HG02840 (cell line): ENCODE measurements around the gene CLEC4E.
"Not testable (repeated sequence)": the region's sequence is repeated elsewhere in the genome, so short reads cannot be mapped to it uniquely, and the experiment has no call there.

Source experiments
- ATAC-seq: cut with Tn5 transposase; IDR thresholded peaks from one replicate; pipeline ENCODE4 v1.9.1; 2021; ENCODE audit warnings: mild to moderate bottlenecking, moderate library complexity, moderate number of reproducible peaks; ENCODE audit not compliant: unreplicated experiment, low FRiP score

The CLEC4E gene

DNA sequence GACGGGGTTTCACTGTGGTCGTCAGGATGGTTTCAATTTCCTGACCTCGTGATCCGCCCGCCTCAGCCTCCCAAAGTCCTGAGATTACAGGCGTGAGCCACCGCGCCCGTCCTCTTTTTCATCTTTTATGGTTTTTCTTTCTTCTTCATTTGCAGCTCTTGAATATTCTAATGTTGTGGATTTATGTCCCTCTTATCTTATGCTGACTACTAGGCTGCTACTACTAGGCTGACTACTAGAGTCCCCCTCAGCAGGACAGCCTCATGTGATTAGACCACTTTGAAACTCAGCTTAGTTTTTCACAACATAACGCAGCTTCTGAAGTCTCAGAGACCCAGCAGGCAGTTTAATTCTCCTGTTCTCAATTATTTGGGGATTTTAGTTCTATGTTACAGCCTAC, 857 bp upstream of the CLEC4E start:
- ATAC-seq: no peak

- not testable (repeated sequence) for ATAC-seq
Observed at GRCh38 chr12:8537820-8538219, 2.9 kb downstream of the CLEC4E start.

DNA sequence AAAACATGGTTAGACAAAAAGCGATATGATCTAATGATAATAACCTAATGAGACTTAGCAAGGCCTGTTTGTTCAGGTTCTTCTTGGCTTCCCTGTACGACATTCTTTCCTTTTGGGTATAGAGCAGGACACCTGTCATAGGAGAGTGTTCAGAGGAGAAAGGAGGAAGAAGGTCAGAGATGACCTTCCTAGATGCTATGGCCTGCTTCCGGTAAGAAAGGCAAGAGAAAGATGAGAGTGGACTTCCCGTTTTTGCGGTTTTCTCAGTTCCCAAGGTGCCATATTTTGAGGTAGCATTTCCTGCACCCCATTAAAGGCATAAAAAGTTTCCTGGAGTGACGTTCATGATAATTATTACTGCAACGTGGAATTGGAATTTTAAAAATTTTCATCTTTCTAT, 8.7 kb downstream of the CLEC4E start:
- ATAC-seq: no peak

DNA sequence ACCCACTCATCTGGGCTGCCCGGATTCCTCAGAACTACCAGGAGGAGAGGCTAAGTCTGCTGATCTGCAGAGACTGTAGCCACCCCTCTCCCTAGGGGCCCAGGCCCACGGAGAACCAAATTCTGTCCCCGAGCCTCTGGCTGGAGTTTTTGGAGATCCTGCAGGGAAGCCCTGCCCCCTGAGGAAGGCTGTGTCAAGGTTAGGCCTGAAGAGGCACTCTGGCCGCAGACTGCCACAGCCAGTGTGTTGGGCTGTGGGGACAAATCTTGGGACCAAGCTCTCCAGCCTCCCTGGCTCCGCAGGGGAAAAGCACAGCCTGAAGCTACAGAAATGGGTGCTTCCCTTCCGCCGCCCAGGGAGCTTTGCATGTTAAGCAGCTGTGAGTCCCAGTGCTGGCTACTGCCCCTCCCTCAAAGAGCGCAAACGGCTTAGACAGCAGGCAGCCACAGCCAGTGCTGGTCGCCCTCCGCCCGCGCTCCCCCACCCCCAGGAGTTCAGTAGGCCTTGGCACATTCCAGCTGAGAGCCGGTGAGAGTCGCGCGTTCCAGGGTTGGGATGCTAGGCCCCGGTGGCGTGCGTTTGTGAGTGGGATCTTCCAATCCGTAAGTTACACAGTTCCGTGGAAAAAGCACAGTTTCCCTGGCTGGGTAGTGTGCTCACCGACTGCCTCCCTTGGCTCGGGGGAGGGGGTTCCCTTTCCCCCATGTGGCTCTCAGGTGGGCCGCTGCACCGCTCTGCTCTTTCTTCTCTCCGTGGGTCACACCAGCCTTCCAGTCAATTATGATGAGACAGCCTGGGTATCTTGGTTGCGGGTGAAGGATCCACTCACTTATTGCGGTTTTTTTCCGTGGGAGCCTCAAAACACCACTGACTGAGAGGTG, 13.2 kb downstream of the CLEC4E start:
- no peak for ATAC-seq

DNA sequence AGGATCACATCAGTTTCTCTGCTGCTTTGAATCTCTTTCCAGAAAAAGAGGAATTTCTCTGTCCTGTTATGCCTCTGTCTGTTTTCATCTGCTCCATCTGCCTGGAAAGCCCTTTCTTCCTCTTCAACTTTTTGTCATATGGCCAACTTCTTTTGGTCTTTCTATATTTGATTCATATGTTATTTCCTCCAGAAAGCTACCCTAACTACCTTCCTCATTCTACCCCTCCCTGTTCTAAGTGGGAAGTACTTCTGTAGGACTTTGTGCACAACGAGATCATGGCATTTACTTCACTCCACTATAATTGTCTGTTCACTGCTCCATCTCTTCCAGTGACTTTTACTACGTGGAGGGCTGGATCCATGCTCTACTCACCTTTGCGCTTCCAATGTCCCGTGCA, 21.5 kb downstream of the CLEC4E start:
- no peak for ATAC-seq

GRCh38 chr12:8517971-8518370, 22.7 kb downstream of the CLEC4E start:
- ATAC-seq: no peak

- ATAC-seq: no peak
Observed at GRCh38 chr12:8513256-8513655, 27.4 kb downstream of the CLEC4E start, which contains the start of gene CLEC4D. Gene CLEC4D, plus strand, starts transcription at chr12:8513503. Its CDS starts 230 bp downstream, at chr12:8513733.

GRCh38 chr12:8508910-8509841, 31.5 kb downstream of the CLEC4E start:
- ATAC-seq: no peak

DNA sequence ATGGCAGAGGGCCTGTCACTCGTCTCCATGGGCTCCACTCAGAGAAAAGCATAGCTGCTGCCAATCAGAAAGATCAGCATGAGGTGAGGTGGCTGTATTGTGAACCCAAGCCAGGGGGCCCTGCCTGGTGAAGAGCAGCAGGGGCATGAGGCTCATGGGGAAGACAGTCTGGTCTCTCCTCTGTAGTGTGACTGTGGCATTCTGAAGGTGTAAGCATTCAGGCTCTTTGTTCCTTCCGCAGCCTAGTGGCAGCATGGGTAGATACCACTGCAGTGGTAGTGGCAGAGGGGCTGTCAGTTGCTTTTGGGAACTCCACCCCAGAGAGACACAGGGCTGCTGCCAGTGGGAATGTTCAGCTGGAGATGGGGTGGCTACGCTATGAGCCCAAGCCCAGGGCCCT, 32.5 kb downstream of the CLEC4E start:
- no peak for ATAC-seq

GRCh38 chr12:8507596-8507995, 33.1 kb downstream of the CLEC4E start:
- no peak for ATAC-seq

DNA sequence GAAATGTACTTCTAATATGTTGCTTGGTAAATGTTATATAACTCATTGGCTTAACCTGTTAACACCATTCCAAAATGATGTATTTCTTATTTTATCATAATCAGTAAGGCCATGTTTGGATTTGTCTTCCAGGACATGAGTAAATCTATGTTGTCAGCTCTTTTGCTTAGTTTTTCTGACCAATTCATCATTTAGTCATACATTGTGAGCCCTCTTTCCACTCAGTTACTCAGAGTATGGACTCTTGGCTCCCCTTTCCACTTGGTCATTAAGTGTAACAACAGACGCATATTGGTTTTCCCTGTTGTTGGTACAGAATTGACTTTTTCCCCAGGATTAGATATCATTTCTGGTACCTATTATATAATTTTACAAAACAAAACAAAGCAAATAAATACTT, 36.4 kb downstream of the CLEC4E start:
- no peak for ATAC-seq

- no peak for ATAC-seq
Observed at GRCh38 chr12:8501720-8502119, 39.0 kb downstream of the CLEC4E start.

DNA sequence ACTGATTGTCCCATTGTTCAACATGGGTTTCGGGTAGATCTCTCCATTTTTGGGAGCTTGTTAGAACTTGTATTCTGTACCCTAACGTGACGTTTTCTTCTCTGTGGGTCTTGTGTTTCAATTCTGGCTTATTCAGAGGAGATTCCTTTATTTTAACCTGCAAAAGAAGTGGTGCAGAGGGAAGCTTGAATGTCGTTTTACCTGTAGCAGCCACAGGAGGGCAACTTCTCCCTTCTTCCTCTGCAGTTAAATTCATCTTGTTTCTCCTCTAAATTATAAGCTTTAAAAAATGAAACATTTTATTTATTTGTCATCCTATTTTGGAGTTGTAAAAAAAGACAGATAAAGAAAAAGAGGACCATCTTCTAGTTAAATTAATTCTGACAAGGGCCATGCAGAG, 41.1 kb downstream of the CLEC4E start:
- ATAC-seq: no peak

GRCh38 chr12:8496074-8496473, 44.6 kb downstream of the CLEC4E start:
- not testable (repeated sequence) for ATAC-seq

GRCh38 chr12:8495671-8496070, 45.0 kb downstream of the CLEC4E start:
- ATAC-seq: not testable (repeated sequence)

DNA sequence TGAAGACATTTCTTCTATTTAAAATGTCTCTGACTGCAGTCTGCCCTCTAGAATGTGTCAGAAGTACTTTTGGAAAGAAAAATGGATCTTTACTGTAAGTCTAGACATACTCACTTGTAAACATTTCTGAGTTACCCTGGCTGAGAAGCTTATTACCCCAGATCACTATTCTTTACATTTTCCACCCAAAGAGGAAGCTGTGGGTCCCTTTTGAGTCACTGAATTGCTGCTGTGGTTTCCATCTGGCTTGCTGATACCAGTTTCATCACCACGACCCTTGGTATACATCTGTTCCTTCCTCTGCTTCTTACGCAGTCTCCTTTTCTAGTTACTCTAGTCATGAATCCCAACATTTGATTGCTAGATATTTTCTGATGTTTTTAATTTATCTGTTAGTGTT, 47.6 kb downstream of the CLEC4E start:
- peak; percentile 89 for ATAC-seq

DNA sequence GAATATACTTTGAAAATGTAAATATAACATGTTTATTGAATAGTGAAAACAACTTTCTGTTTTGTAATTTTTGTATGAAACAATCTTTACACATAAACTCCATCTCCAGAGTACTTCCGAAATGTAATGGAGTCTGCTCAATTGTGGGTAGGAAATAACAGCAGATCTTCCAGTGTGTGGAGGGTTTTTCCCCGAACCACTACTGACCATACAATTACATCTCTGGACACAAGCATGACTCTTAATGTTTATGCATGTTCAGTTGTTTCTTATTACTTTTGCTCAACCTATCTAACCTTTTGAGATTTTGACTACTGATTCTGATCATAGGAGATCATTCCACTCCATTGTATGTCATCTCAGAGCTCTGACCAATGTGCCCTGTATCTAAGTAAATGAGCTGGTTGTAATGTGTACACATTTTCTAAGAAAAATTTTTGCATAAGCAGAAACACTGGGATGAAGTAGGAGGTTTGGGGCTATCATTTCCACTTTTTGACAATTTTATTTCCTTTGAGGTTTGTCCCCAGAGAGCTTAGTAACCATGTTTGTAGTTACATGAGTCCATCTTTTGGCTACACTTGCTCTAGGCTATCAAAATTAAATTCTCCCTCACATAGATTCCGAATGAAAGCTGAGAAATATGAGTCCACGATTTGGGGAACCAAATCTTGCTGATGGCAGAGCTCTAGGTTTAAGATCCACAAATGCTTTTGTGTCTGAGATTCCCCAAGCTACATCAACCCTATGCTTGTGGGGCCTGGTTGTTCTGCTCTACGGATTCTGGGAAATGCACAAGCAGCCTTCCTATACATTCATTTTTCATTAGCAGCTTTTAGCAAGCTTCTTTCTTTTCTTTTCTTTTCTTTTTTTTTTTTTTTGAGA, 48.8 kb downstream of the CLEC4E start:
- no peak for ATAC-seq
